GM19463 (cell line): Measurements from ENCODE around the gene PRXL2B.

ENCODE experiments used
- ATAC-seq: cut with Tn5 transposase; IDR thresholded peaks from one replicate; pipeline ENCODE4 v1.9.1; 2021; ENCODE audit warnings: mild to moderate bottlenecking, moderate library complexity; ENCODE audit not compliant: unreplicated experiment

PRXL2B gene

DNA sequence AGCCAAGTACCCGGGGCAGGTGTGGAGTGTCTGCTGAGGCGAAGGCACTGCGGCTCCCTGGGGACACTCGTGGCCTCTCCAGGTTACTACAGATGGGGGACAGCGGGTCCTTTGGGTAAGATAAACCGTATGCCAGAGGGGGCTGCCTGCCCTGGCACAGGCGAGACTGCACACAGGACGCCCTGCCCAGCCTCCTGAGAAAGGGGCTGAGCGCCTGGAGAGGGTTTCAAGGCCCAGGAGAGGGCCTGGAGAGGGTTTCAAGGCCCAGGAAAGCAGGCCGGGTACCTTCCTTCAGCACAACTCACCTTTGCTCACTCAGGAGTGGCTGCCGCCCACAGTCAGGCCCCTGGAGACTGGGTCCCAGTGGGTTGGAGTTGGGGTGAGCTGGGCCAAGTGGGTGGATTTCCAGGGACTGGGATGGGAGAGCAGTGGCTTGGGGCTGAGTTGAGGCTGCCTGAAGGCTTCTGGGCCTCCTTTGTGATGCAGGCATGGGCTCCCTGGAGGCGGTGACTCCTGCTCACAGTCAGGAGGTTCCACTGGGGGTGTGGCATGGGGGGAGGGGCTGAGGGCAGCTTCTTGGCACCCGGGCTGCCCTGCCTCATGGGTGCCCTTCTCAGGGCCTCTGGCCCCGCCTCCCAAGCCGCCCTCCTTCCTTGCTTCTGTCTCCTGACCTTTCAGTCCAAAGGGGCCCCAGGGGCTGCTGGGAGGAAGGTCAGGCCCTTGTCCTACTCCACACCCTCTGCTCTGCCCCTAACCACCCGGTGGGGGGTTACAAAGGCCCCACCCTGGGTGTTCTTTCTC, 46.2 kb downstream of the PRXL2B start, which contains the start of gene MMEL1:
Gene MMEL1 (minus strand): TSS at position 456 of the 801 bp plus-strand sequence. CDS start 3,532 bp downstream, outside the sequence.
- ATAC-seq: no peak

DNA sequence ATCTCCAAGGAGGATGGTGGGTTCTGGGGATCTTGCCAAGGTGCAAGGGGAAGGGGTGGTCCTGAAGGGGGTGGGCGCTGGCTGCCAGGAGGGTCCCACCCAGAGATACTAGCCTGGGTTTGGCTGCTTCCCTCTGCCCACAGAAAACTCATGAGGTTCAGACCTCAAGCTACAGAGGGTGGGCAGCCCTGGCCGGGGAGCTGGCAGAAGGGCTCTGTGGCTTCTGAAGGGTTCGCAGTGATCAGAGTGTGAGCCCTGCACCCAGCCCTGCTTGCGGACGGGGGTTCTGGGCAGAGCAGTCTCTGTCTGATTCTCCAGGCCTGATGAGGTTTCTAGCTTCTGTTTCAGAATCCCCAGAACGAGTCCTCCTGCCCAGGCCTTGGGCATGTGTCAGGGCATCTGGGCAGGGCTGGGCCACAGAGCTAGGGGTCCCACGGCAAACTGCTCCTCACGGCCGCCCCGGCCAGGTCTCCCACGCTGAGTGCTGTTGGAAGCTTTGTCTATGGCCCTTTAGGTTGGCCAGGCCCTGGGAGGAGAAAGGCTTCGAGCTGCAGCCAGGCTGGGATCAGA, 46.9 kb downstream of the PRXL2B start:
- ATAC-seq: no peak

- no peak for ATAC-seq
Observed at GRCh38 chr1:2633936-2634491, 47.4 kb downstream of the PRXL2B start.

- ATAC-seq: no peak
Observed at GRCh38 chr1:2635361-2636010, 48.9 kb downstream of the PRXL2B start.

DNA sequence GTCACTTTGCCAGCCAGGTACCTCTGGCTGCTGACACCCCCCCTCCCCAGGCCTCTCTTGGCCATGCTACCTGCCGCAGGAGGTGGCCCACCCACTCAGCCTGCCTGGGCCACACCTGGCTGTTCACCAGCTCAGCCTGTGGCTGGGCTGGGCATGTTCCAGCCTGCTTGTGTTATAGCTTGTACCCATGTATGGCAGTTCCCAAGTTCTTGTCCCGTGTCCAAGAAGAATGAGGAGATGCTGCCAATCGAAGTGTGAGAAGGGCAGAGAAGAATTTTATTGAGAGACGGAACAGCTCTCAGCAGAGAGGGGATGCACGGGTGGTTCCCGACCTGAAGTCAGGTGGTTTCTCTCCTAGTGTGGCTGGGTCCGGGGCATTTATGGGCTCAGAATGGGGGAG, 50.2 kb downstream of the PRXL2B start:
- no peak for ATAC-seq

DNA sequence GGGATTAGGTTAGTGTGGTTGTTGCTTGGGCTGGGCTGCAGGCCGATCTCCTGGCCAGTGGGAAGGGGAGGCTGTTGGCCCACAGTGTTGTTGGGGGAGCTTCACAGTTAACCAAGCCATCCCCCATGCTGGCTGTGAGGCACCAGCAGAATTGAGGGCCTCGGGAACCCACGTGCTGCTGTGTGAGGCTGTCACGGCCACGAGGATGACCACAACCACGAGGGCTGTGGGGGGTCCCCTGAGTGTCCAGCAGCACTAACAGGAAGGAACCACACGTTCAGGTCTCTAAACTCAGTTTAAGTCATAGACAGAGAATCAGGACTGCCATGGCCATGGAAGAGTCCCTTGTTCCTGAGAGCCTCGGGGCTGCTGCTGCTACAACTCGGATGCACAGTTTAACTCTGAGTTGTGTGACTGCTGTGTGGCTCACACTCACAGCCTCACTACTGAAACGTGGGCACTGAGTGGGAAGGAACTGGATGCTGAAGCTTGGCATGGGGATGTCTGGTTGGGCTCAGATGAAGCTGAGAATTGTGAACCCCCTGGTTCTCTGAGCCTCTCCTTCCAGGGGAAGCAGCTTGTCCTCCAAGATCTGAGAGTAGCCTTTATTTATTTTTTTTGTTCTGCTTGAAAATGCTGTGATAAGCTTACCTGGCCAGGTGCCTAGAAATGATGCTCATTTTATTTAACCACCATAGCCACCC, 51.0 kb downstream of the PRXL2B start:
- no peak for ATAC-seq

DNA sequence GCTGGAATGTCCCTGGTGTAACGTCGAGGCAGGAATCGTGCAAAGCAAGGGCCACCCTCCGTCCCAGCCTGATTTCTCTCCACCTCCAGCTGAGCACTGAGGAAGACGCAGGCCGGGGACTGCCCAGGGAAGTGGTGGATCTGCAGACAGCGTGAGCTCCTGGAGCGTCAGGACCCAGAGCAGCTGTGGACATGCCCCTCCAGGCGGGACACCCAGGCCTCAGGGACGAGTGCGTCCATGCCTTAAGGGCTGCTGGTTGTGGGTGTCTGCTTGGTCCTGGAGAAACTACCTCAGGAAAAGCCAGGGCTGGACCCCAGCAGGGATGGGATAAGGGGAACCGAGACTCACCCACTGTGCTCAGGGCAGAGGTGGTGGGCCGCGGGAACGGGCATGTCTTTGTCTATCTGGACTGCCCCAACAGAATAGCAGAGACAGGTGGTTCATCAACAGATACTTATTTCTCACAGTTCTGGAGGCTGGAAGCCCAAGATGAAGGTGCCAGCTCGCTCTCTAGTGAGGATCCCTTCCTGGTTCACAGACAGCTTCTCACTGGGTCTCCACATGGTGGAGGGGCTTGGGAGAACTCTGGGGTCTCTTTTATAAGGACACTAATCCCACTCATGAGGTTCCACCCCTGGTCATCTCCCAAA, 52.0 kb downstream of the PRXL2B start:
- no peak for ATAC-seq

- no peak for ATAC-seq
Observed at GRCh38 chr1:2639203-2639602, 52.6 kb downstream of the PRXL2B start.

DNA sequence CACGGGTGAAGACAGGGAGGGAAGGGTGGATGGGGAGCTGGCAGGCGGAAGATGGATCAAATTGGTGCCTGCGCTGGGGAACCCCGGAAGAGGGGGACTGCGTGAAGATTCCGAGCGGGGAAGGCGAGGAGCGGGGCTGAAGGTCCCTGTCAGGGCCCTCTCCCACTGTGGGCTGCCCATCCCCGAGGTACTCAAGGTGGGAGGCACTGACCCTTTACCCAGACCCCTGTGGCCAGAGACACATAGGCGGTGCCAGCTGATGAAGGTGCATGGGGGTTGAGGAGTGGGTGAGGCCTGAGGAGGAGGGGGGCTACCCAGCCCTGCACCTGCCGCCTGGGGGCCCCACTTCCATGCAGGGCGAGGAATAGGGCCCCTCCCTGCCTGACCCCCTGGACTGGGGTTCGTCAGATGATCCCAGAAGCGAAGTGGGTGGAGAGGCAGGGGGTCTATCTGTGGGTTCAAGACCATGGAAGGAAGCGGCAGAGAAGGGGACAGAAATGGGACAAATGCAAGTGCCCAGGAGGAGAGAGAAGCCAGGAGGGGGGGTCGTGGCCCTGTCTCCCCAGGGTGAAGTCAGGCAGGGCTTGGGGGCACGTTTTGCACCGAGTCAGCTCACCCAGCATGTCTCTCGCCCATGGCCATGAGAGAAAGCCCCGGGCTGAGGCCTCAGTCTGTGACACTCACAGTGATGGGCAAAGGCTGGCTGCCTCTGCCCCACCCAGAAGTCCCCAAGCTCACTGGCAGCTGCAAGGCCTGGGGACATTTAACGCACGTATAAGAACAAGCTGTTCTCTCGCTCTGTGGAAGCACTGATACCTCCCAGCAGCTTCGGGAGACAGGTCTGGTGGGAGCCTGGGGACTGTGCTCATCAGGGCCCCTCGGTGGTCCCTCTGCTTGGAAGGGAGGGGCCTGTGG, 53.3 kb downstream of the PRXL2B start:
- ATAC-seq: no peak

DNA sequence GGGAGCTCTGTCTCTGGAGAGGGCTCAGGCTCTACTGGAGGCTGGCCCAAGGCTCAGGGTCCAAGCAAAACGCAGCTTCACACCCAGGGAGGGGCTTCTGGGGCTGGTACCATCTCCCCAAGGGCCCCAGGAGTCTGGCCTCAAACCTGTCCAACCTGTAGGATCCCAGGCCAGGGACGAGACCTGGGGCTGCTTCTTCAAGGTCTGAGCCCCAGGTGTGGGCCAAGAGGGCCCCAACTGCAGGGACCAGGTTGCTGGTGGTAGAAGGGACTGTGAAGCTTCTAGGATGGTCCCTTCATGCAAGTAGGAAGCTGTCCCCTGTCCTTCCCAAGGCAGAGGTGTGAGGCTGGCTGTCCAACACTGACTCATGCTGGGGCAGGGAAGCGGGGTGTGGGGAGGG, 54.0 kb downstream of the PRXL2B start:
- ATAC-seq: no peak
